HG02610 (cell line): ENCODE data around the gene RHOG.

Experiments
- ATAC-seq: cut with Tn5 transposase; IDR thresholded peaks from one replicate; pipeline ENCODE4 v1.9.1; 2021; ENCODE audit warnings: mild to moderate bottlenecking, moderate library complexity; ENCODE audit not compliant: unreplicated experiment

The RHOG gene

GRCh38 chr11:3781423-3781822 is 59.3 kb downstream of the RHOG start:
- ATAC-seq: no peak
